Gastroesophageal sphincter (tissue), 3 donors: ENCODE measurements around the gene GDAP1L1.

Experiments
- CTCF ChIP-seq, 4 experiments: fragments of 200-600 bp in 2 of 4; fragments of 450-650 bp in 2 of 4; sonication (generic) in 1 of 4; IDR thresholded peaks; one replicate each; pipeline ENCODE4 v1.5.1; 2017 to 2019; ENCODE audit warnings: antibody characterized with exemption in 4 of 4, mild to moderate bottlenecking in 2 of 4, moderate library complexity in 2 of 4
- POLR2A ChIP-seq, 2 donors: fragments of 450-650 bp; IDR thresholded peaks; one replicate each; pipeline ENCODE4 v1.6.1; 2017; ENCODE audit warnings: antibody characterized with exemption in 2 of 2, mild to moderate bottlenecking in 2 of 2, moderate library complexity in 1 of 2

GRCh38 chr20:44256961-44257360, 9.9 kb downstream of the GDAP1L1 start:
- TF ChIP-seq CTCF (IDR thresholded peaks at IDR 0.05) (no peak), POLR2A (IDR thresholded peaks at IDR 0.05) (no peak)
